Measurements from ENCODE around the gene MAML3.
A peak's percentile ranks its signal among the peaks of the same experiment; 100 is the strongest.

The MAML3 gene

GRCh38 chr4:139734201-139734874, 419.6 kb downstream of the MAML3 start:
- H3K4me3 ChIP-seq (ENCODE audit: low read length) = peak overlapping the region; percentile 71
- no peaks in the 10 kb centered on the region for H3K79me2 ChIP-seq (ENCODE audit: control insufficient read depth, low read length)
- no peaks in the 10 kb centered on the region for H3K36me3 ChIP-seq (ENCODE audit: control insufficient read depth, low read length)
- no peak overlapping the region for H3K27ac ChIP-seq (ENCODE audit: low read depth, low read length)
- H3K4me2 ChIP-seq (ENCODE audit: low read length) = peak overlapping the region; percentile 95
- no peaks in the 10 kb centered on the region for H3K9me3 ChIP-seq (ENCODE audit: control insufficient read depth, insufficient read depth, low read length)
- no peaks in the 10 kb centered on the region for H3F3A ChIP-seq (ENCODE audit: control insufficient read depth, insufficient read depth)
- H3K27me3 ChIP-seq (ENCODE audit: control insufficient read depth, low read length) = peaks cover 17% of the 10 kb centered on the region
- no peaks in the 10 kb centered on the region for H3K9me2 ChIP-seq (replicated peaks; ENCODE audit: control insufficient read depth, low read length)
- no peaks in the 10 kb centered on the region for H4K20me1 ChIP-seq (ENCODE audit: control insufficient read depth, insufficient read depth, low read depth, low read length)
- TF ChIP-seq EZH2phosphoT487 (IDR thresholded peaks at IDR 0.05; ENCODE audit: borderline replicate concordance, low read length) (no peak), CTCF (IDR thresholded peaks at IDR 0.05; ENCODE audit: low read depth, low read length, poor library complexity, severe bottlenecking) (no peak)
- H3K4me1 ChIP-seq (ENCODE audit: control insufficient read depth, low read length) = peaks cover 26% of the 10 kb centered on the region

GRCh38 chr4:139732991-139733570, 420.9 kb downstream of the MAML3 start:
- Histone ChIP-seq H3K9me2 (replicated peaks; ENCODE audit: control insufficient read depth, low read length) (no peaks in the 10 kb centered on the region), H3K27me3 (ENCODE audit: control insufficient read depth, low read length) (peaks cover 17% of the 10 kb centered on the region), H3F3A (ENCODE audit: control insufficient read depth, insufficient read depth) (no peaks in the 10 kb centered on the region), H3K4me1 (ENCODE audit: control insufficient read depth, low read length) (peaks cover 26% of the 10 kb centered on the region), H3K27ac (ENCODE audit: low read depth, low read length) (no peak overlapping the region), H3K4me3 (ENCODE audit: low read length) (no peak overlapping the region), H3K9me3 (ENCODE audit: control insufficient read depth, insufficient read depth, low read length) (no peaks in the 10 kb centered on the region), H3K36me3 (ENCODE audit: control insufficient read depth, low read length) (no peaks in the 10 kb centered on the region), H4K20me1 (ENCODE audit: control insufficient read depth, insufficient read depth, low read depth, low read length) (no peaks in the 10 kb centered on the region), H3K79me2 (ENCODE audit: control insufficient read depth, low read length) (no peaks in the 10 kb centered on the region), H3K4me2 (ENCODE audit: low read length) (no peak overlapping the region)
- TF ChIP-seq CTCF (IDR thresholded peaks at IDR 0.05; ENCODE audit: low read depth, low read length, poor library complexity, severe bottlenecking) (no peak), EZH2phosphoT487 (IDR thresholded peaks at IDR 0.05; ENCODE audit: borderline replicate concordance, low read length) (no peak)

- Histone ChIP-seq H3K79me2 (ENCODE audit: control insufficient read depth, low read length) (no peaks in the 10 kb centered on the region), H3K4me1 (ENCODE audit: control insufficient read depth, low read length) (peaks cover under 1% of the 10 kb centered on the region), H3F3A (ENCODE audit: control insufficient read depth, insufficient read depth) (no peaks in the 10 kb centered on the region), H3K4me3 (ENCODE audit: low read length) (no peak overlapping the region), H3K27ac (ENCODE audit: low read depth, low read length) (no peak overlapping the region), H3K9me3 (ENCODE audit: control insufficient read depth, insufficient read depth, low read length) (no peaks in the 10 kb centered on the region), H3K27me3 (ENCODE audit: control insufficient read depth, low read length) (no peaks in the 10 kb centered on the region), H3K9me2 (replicated peaks; ENCODE audit: control insufficient read depth, low read length) (no peaks in the 10 kb centered on the region), H3K36me3 (ENCODE audit: control insufficient read depth, low read length) (no peaks in the 10 kb centered on the region), H3K4me2 (ENCODE audit: low read length) (no peak overlapping the region), H4K20me1 (ENCODE audit: control insufficient read depth, insufficient read depth, low read depth, low read length) (no peaks in the 10 kb centered on the region)
- TF ChIP-seq EZH2phosphoT487 (IDR thresholded peaks at IDR 0.05; ENCODE audit: borderline replicate concordance, low read length) (no peak), CTCF (IDR thresholded peaks at IDR 0.05; ENCODE audit: low read depth, low read length, poor library complexity, severe bottlenecking) (no peak)
Measured at GRCh38 chr4:139728840-139729239, 425.1 kb downstream of the MAML3 start.

Data from DOHH2 (cell line).